Inflammatory macrophage treated with lipopolysaccharide for 1 hour (primary cell): Measurements from ENCODE around the gene PRC1.

Source experiments
- DNase-seq, 2 donors: peaks; one replicate each; pipeline ENCODE4 v3.0.0-alpha.2; 2020 to 2022

The PRC1 gene

GRCh38 chr15:90954712-90955623 is 39.4 kb downstream of the PRC1 start, which contains the start of gene RCCD1:
TSS of gene RCCD1 (plus strand) at chr15:90954884. CDS start at chr15:90956735, 1,851 bp downstream.
- DNase-seq: peak; percentile 92 to 94

- no peak for DNase-seq
Observed at GRCh38 chr15:90953947-90954711, 40.2 kb downstream of the PRC1 start.

- no peak for DNase-seq
Observed at GRCh38 chr15:90952901-90953677, 41.2 kb downstream of the PRC1 start.

- DNase-seq: no peak
Observed at GRCh38 chr15:90950676-90951075, 43.7 kb downstream of the PRC1 start.

GRCh38 chr15:90949979-90950675 is 44.2 kb downstream of the PRC1 start:
- DNase-seq: no peak

GRCh38 chr15:90948506-90948905 is 45.8 kb downstream of the PRC1 start:
- DNase-seq: no peak

- DNase-seq: no peak
Observed at GRCh38 chr15:90947577-90948357, 46.6 kb downstream of the PRC1 start.

- DNase-seq: no peak
Observed at GRCh38 chr15:90946941-90947576, 47.3 kb downstream of the PRC1 start.

- DNase-seq: no peak
Observed at GRCh38 chr15:90946538-90946937, 47.8 kb downstream of the PRC1 start.

GRCh38 chr15:90945091-90945490 is 49.2 kb downstream of the PRC1 start:
- peak; percentile 43 to 81 for DNase-seq

- DNase-seq: no peak
Observed at GRCh38 chr15:90942354-90943120, 51.8 kb downstream of the PRC1 start.

GRCh38 chr15:90941038-90941437 is 53.3 kb downstream of the PRC1 start:
- DNase-seq: no peak

GRCh38 chr15:90939756-90940155 is 54.6 kb downstream of the PRC1 start:
- DNase-seq: no peak

- DNase-seq: no peak
Observed at GRCh38 chr15:90938261-90938660, 56.1 kb downstream of the PRC1 start.

- DNase-seq: no peak
Observed at GRCh38 chr15:90936823-90937222, 57.5 kb downstream of the PRC1 start.

GRCh38 chr15:90934949-90935751 is 59.2 kb downstream of the PRC1 start, which contains the start of gene UNC45A:
TSS of gene UNC45A (plus strand) at chr15:90935285. CDS start at chr15:90935325, 40 bp downstream.
- peak; percentile 69 to 86 for DNase-seq

GRCh38 chr15:90934256-90934948 is 59.9 kb downstream of the PRC1 start:
- peak; percentile 59 to 86 for DNase-seq

- DNase-seq: no peak
Observed at GRCh38 chr15:90933301-90933700, 61.0 kb downstream of the PRC1 start.

GRCh38 chr15:90932660-90932991 is 61.7 kb downstream of the PRC1 start:
- no peak for DNase-seq
